D721Med (cell line): ENCODE measurements around the gene SELL.
"Not testable (repeated sequence)": the region's sequence is repeated elsewhere in the genome, so short reads cannot be mapped to it uniquely, and the experiment has no call there.

Experiments used
- DNase-seq: peaks from one replicate; pipeline ENCODE4 v3.0.0; 2011; ENCODE audit warnings: low spot score; ENCODE audit not compliant: insufficient read length
- FAIRE-seq: peaks from 2 replicates; lab custom pipeline; 2011; peaks lifted over from hg19 to GRCh38; lab: Jason Lieb, UNC
- CTCF ChIP-seq: IDR thresholded peaks from 2 replicates; pipeline ENCODE4 v1.5.1; 2012; ENCODE audit warnings: mild to moderate bottlenecking, control low read depth; ENCODE audit not compliant: insufficient read depth; ENCODE audit errors: missing control alignments

Gene SELL

GRCh38 chr1:169696273-169697100, 14.9 kb downstream of the SELL start:
- TF ChIP-seq CTCF: no peak
- DNase-seq (no peak), FAIRE-seq (no peak)

- FAIRE-seq (no peak), DNase-seq (no peak)
- peak; percentile 39 for TF ChIP-seq CTCF
Observed at GRCh38 chr1:169694304-169695075, 16.9 kb downstream of the SELL start.

DNA sequence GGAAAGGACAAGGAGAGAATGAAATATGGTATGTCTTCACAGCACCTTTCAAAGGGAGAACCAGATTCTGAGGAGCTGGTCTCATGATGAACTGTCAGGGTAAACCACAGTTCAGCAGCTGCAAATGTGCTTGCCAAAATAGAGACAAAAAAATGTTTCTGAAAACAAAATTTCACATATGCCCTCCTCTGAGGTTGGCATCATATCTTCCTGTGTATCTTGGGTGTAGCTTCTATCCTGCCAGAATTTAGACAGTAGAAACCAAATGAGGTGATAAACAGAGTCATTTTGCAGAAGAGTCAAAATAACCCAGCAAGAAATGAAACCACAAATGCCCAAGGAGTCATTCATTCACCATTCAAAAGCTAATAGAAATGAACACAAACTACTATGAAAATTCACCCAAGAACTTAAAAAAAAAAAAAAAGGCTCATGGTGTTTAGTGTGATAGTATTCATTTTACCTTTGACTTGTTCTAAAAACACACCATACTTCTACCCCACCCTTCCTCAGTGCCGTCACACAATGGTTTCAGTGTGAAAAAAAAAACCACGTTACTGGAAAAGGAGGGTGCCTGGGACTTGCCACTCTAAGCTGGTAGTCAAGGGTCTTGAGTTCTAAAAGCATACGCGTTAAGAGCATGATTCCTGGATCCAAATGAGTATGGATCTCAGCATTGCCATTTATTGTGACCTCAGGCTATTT, 18.5 kb downstream of the SELL start:
- peak; percentile 29 for FAIRE-seq

GRCh38 chr1:169690489-169690888, 20.9 kb downstream of the SELL start:
- DNase-seq (no peak), FAIRE-seq (no peak)
- TF ChIP-seq CTCF: no peak

More for the DNA sequence above, 18.5 kb downstream of the SELL start:
- TF ChIP-seq CTCF: no peak
- DNase-seq: no peak

DNA sequence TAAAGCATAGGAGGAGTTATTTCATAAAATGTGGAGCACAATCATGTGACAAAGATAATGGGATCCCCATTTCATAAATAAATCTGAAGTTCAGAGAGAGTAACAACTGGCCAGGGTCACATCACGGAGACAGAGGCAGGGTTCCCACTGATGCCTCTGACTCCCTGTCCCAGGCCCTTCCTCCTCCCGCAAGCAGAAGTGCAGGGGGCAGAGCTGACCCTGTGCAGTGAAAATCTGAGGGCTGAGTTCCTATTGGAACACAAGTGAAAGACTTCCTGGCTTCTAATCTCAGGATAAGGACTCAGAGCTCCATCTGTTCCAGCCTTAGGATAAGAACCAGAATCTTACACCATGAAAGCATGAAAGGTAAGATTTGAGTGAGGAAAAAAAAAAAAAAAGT, 22.0 kb downstream of the SELL start:
- DNase-seq (peak; percentile 30), FAIRE-seq (peak; percentile 98)
- TF ChIP-seq CTCF: no peak

GRCh38 chr1:169688377-169688776, 23.0 kb downstream of the SELL start:
- not testable (repeated sequence) for DNase-seq, FAIRE-seq

DNA sequence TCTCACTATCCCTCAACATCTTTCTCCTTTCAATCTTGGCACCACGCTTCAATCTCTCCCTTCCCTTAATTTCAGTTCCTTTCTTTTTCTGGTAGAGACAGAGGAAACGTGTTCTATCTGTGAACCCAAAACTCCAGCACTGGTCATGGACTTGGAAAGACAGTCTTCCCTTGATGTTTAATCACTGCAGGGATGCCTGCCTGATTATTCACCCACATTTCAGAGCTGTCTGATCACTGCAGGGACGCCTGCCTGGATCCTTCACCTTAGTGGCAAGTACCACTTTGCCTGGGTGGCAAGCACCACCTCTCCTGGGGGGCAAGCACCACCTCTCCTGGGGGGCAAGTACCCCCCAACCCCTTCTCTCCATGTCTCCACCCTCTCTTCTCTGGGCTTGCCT, 27.8 kb downstream of the SELL start:
- DNase-seq (no peak), FAIRE-seq (no peak)
- TF ChIP-seq CTCF: no peak

- not testable (repeated sequence) for DNase-seq, FAIRE-seq
Observed at GRCh38 chr1:169683168-169683567, 28.3 kb downstream of the SELL start.
